Naive thymus-derived CD8-positive, alpha-beta T cell (primary cell): ENCODE measurements around the gene ASPA. TPM values are rescaled to one million over a fixed set of nuclear protein-coding genes. Genes with fewer than 3 reads are reported as not detected.
"Not testable (repeated sequence)": the region's sequence is repeated elsewhere in the genome, so short reads cannot be mapped to it uniquely, and the experiment has no call there.

Source experiments
- ATAC-seq, 2 donors: fragments of 150-1000 bp; cut with Tn5 transposase in 1 of 2; sonication (Bioruptor Pico), chemical (Tn5 transposase) in 1 of 2; 1 replicate in 1 of 2; 2 replicates in 1 of 2; pipeline ENCODE4 v1.10.0; 2021; ENCODE audit warnings: mild to moderate bottlenecking in 2 of 2, moderate library complexity in 2 of 2
- POLR2A ChIA-PET: fragments of 350-600 bp; sonication (Branson Sonifier 250); formaldehyde crosslinking; loops from one replicate; lab custom pipeline; 2021; ENCODE audit warnings: antibody characterized with exemption; lab: Charles Lee
- DNase-seq, 10 donors: peaks; one replicate each; pipeline versions ENCODE4 v3.0.0 to v3.0.0-alpha.2; 2020 to 2022
- H3K27ac Mint-ChIP-seq, 10 donors: one replicate each; pipeline ENCODE4 v1.8.0; 2020 to 2022; ENCODE audit warnings: mild to moderate bottlenecking in 10 of 10, mixed read lengths in 10 of 10, moderate library complexity in 4 of 10, inconsistent platforms in 1 of 10
- H3K27me3 Mint-ChIP-seq, 5 donors: one replicate each; pipeline ENCODE4 v1.8.0; 2021 to 2022; ENCODE audit warnings: mixed read lengths in 5 of 5
- H3K36me3 Mint-ChIP-seq, 3 donors: one replicate each; pipeline ENCODE4 v1.8.0; 2020 to 2022; ENCODE audit warnings: mixed read lengths in 3 of 3, mild to moderate bottlenecking in 2 of 3, inconsistent platforms in 1 of 3
- H3K4me1 Mint-ChIP-seq, 4 donors: one replicate each; pipeline ENCODE4 v1.8.0; 2021 to 2022; ENCODE audit warnings: mixed read lengths in 4 of 4
- H3K4me3 Mint-ChIP-seq, 10 donors: one replicate each; pipeline ENCODE4 v1.8.0; 2020 to 2022; ENCODE audit warnings: mild to moderate bottlenecking in 10 of 10, mixed read lengths in 10 of 10, moderate library complexity in 6 of 10, inconsistent platforms in 1 of 10
- H3K9me3 Mint-ChIP-seq, 9 donors: one replicate each; pipeline ENCODE4 v1.8.0; 2020 to 2022; ENCODE audit warnings: mixed read lengths in 9 of 9, mild to moderate bottlenecking in 3 of 9, inconsistent platforms in 1 of 9, moderate library complexity in 1 of 9
- polyA plus RNA-seq, 3 donors: library from polyadenylated mRNA; unstranded; fragments of 300-500 nt; fragmentation: Illumina TruSeq; gene quantifications; one replicate each; pipeline ENCODE4 v1.2.3, GENCODE V29; 2021
- total RNA-seq, 8 experiments: library from RNA in 2 of 8; stranded (reverse) in 2 of 8; gene quantifications; one replicate each; pipeline ENCODE4 v1.2.3 and lab custom pipeline; 2021 to 2026

Gene ASPA
- total and polyA plus RNA-seq, 5 experiments from 2014 or later = not detected

GRCh38 chr17:3512505-3513171 is 36.8 kb downstream of the ASPA start:
- H3K27ac Mint-ChIP-seq = no peak overlapping the region
- H3K4me1 Mint-ChIP-seq = peaks cover 0 to 8% (median 0%) of the 10 kb centered on the region in 4 donors
- H3K27me3 Mint-ChIP-seq = peaks cover 0 to 12% (median 3%) of the 10 kb centered on the region in 5 donors
- no peaks in the 10 kb centered on the region for H3K9me3 Mint-ChIP-seq
- H3K36me3 Mint-ChIP-seq = peaks cover 0 to 2% (median under 1%) of the 10 kb centered on the region in 3 donors
- ATAC-seq = no peak
- peak overlapping the region in 1 of 10 donors; percentile 26 for H3K4me3 Mint-ChIP-seq
- no peak for DNase-seq
- POLR2A ChIA-PET = interaction anchor here (0.5 kb wide), 1 partner anchor 1228 kb away, joined by 4 read pairs; no protein-coding TSS in a partner anchor

- DNase-seq (no peak), ATAC-seq (no peak)
- Mint-ChIP-seq H3K27me3 (peaks cover 0 to 12% (median 3%) of the 10 kb centered on the region in 5 donors), H3K4me1 (peaks cover 0 to 8% (median 0%) of the 10 kb centered on the region in 4 donors), H3K27ac (no peak overlapping the region), H3K4me3 (peak overlapping the region in 4 of 10 donors; percentile 26 to 65 (median 49)), H3K36me3 (peaks cover 0 to 2% (median 0%) of the 10 kb centered on the region in 3 donors), H3K9me3 (no peaks in the 10 kb centered on the region)
- POLR2A ChIA-PET = no interaction called here
Measured at GRCh38 chr17:3513305-3514035, 37.7 kb downstream of the ASPA start.

- H3K27me3 Mint-ChIP-seq = peaks cover 0 to 12% (median 3%) of the 10 kb centered on the region in 5 donors
- H3K27ac Mint-ChIP-seq = peak overlapping the region in 1 of 10 donors; percentile 6
- H3K36me3 Mint-ChIP-seq, POLR2A ChIA-PET, ATAC-seq, H3K9me3 Mint-ChIP-seq, H3K4me1 Mint-ChIP-seq, DNase-seq, H3K4me3 Mint-ChIP-seq: not testable (repeated sequence)
Measured at GRCh38 chr17:3514167-3514566, 38.4 kb downstream of the ASPA start.

GRCh38 chr17:3514873-3515272 is 39.1 kb downstream of the ASPA start:
- peaks cover 0 to 8% (median 0%) of the 10 kb centered on the region in 4 donors for H3K4me1 Mint-ChIP-seq
- no peaks in the 10 kb centered on the region for H3K9me3 Mint-ChIP-seq
- POLR2A ChIA-PET = no interaction called here
- peak overlapping the region in 1 of 10 donors; percentile 60 for H3K4me3 Mint-ChIP-seq
- peaks cover 0 to 10% (median 0%) of the 10 kb centered on the region in 5 donors for H3K27me3 Mint-ChIP-seq
- no peak for ATAC-seq
- peaks cover 0 to 2% (median 0%) of the 10 kb centered on the region in 3 donors for H3K36me3 Mint-ChIP-seq
- peak overlapping the region in 1 of 10 donors; percentile 88 for H3K27ac Mint-ChIP-seq
- DNase-seq = peak in 1 of 10 donors; percentile 22

- H3K9me3 Mint-ChIP-seq, H3K4me1 Mint-ChIP-seq, H3K27me3 Mint-ChIP-seq, DNase-seq, H3K4me3 Mint-ChIP-seq, POLR2A ChIA-PET, ATAC-seq, H3K36me3 Mint-ChIP-seq, H3K27ac Mint-ChIP-seq: not testable (repeated sequence)
Measured at GRCh38 chr17:3519472-3519871, 43.7 kb downstream of the ASPA start.

- DNase-seq = no peak
- Mint-ChIP-seq H3K4me1 (no peaks in the 10 kb centered on the region), H3K27ac (no peak overlapping the region), H3K4me3 (no peak overlapping the region), H3K9me3 (no peaks in the 10 kb centered on the region), H3K27me3 (peaks cover 0 to 13% (median 0%) of the 10 kb centered on the region in 5 donors), H3K36me3 (no peaks in the 10 kb centered on the region)
- POLR2A ChIA-PET = no interaction called here
- no peak for ATAC-seq
Measured at GRCh38 chr17:3524024-3524423, 48.2 kb downstream of the ASPA start.

GRCh38 chr17:3526491-3526890 is 50.7 kb downstream of the ASPA start:
- Mint-ChIP-seq H3K4me3 (no peak overlapping the region), H3K4me1 (no peaks in the 10 kb centered on the region), H3K27me3 (peaks cover 0 to 13% (median 0%) of the 10 kb centered on the region in 5 donors), H3K27ac (no peak overlapping the region), H3K36me3 (no peaks in the 10 kb centered on the region), H3K9me3 (no peaks in the 10 kb centered on the region)
- POLR2A ChIA-PET = no interaction called here
- ATAC-seq = no peak
- DNase-seq = no peak

- no peak for DNase-seq
- ATAC-seq = no peak
- POLR2A ChIA-PET = no interaction called here
- Mint-ChIP-seq H3K36me3 (no peaks in the 10 kb centered on the region), H3K9me3 (no peaks in the 10 kb centered on the region), H3K27me3 (peaks cover 0 to 13% (median 0%) of the 10 kb centered on the region in 5 donors), H3K4me3 (no peak overlapping the region), H3K27ac (no peak overlapping the region), H3K4me1 (no peaks in the 10 kb centered on the region)
Measured at GRCh38 chr17:3526971-3527370, 51.2 kb downstream of the ASPA start.

- POLR2A ChIA-PET = no interaction called here
- DNase-seq = no peak
- peak overlapping the region in 1 of 10 donors; percentile 6 for H3K4me3 Mint-ChIP-seq
Measured at GRCh38 chr17:3527468-3527867, 51.7 kb downstream of the ASPA start.

GRCh38 chr17:3527896-3528295 is 52.1 kb downstream of the ASPA start:
- DNase-seq (no peak), ATAC-seq (no peak)
- Mint-ChIP-seq H3K4me3 (no peak overlapping the region), H3K9me3 (no peaks in the 10 kb centered on the region), H3K27ac (no peak overlapping the region), H3K4me1 (no peaks in the 10 kb centered on the region), H3K27me3 (peaks cover 0 to 13% (median 0%) of the 10 kb centered on the region in 5 donors), H3K36me3 (no peaks in the 10 kb centered on the region)
- POLR2A ChIA-PET = no interaction called here

More at GRCh38 chr17:3527468-3527867, 51.7 kb downstream of the ASPA start:
- no peak for ATAC-seq
- H3K9me3 Mint-ChIP-seq = no peaks in the 10 kb centered on the region
- no peaks in the 10 kb centered on the region for H3K4me1 Mint-ChIP-seq
- no peak overlapping the region for H3K27ac Mint-ChIP-seq
- peaks cover 0 to 13% (median 0%) of the 10 kb centered on the region in 5 donors for H3K27me3 Mint-ChIP-seq
- no peaks in the 10 kb centered on the region for H3K36me3 Mint-ChIP-seq

- Mint-ChIP-seq H3K4me1 (peaks cover 0 to 2% (median 0%) of the 10 kb centered on the region in 4 donors), H3K4me3 (no peak overlapping the region), H3K9me3 (no peaks in the 10 kb centered on the region), H3K27ac (peak overlapping the region in 1 of 10 donors; percentile 46), H3K36me3 (no peaks in the 10 kb centered on the region), H3K27me3 (peaks cover 0 to 17% (median 0%) of the 10 kb centered on the region in 5 donors)
- no peak for ATAC-seq
- DNase-seq = no peak
- POLR2A ChIA-PET = no interaction called here
Measured at GRCh38 chr17:3528403-3528851, 52.6 kb downstream of the ASPA start.

GRCh38 chr17:3528880-3529511 is 53.2 kb downstream of the ASPA start:
- no peaks in the 10 kb centered on the region for H3K9me3 Mint-ChIP-seq
- ATAC-seq = no peak
- peak overlapping the region in 1 of 10 donors; percentile 48 for H3K4me3 Mint-ChIP-seq
- no peaks in the 10 kb centered on the region for H3K36me3 Mint-ChIP-seq
- POLR2A ChIA-PET = no interaction called here
- DNase-seq = no peak
- peaks cover 0 to 17% (median 0%) of the 10 kb centered on the region in 5 donors for H3K27me3 Mint-ChIP-seq
- H3K27ac Mint-ChIP-seq = peak overlapping the region in 2 of 10 donors; percentile 46 to 79
- peaks cover 0 to 2% (median 0%) of the 10 kb centered on the region in 4 donors for H3K4me1 Mint-ChIP-seq
